ENCODE results near the gene PTPDC1. TPM values are rescaled to one million over a fixed set of nuclear protein-coding genes. Genes with fewer than 3 reads are reported as not detected.
A peak's percentile ranks its signal among the peaks of the same experiment; 100 is the strongest.
"Not testable (repeated sequence)": the region's sequence is repeated elsewhere in the genome, so short reads cannot be mapped to it uniquely, and the experiment has no call there.

Gene PTPDC1
- total RNA-seq, 1 donor from 2014 or later: 4.6 TPM

- DNase-seq (ENCODE audit: low spot score): not testable (repeated sequence)
These were observed 10.2 kb downstream of the PTPDC1 start for GRCh38 chr9:94094219-94095145.

GRCh38 chr9:94096819-94097577, 12.7 kb downstream of the PTPDC1 start:
- DNase-seq (ENCODE audit: low spot score): no peak

- no peak for DNase-seq (ENCODE audit: low spot score)
These were observed 13.6 kb downstream of the PTPDC1 start for GRCh38 chr9:94097788-94098414.

- DNase-seq (ENCODE audit: low spot score): no peak
These were observed 16.1 kb downstream of the PTPDC1 start for GRCh38 chr9:94100152-94100879.

DNA sequence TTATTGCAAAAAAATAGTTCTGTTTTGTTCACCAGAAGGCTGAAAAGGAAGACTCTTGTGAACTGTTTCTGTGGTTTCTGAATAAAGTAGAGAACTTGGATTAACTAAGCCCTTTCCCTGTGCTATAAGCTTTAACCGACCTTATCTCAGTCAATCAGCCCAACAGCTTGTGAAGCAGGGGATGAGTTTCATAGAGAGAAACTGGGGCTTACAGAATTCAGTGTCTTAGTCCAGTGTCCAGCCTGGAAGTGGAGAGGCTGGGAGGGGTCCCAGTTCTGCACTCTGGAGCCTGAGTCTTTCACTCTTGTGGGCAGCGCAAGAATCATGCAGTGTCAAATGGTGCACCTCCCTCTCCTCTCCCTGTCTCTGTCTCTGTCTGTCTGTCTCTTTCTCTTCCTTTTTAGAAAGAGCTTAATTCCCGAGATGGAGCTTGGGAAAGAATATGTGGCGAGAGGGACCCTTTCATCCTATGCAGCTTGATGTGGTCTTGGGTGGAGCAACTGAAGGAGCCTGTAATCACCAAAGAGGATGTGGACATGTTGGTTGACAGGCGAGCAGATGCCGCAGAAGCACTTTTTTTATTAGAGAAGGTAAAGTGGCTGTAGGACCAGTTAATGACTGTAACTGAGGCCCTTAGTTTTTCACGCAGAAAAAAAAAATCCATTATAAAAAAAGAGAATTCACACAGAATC, 17.0 kb downstream of the PTPDC1 start:
- no peak for DNase-seq (ENCODE audit: low spot score)

DNA sequence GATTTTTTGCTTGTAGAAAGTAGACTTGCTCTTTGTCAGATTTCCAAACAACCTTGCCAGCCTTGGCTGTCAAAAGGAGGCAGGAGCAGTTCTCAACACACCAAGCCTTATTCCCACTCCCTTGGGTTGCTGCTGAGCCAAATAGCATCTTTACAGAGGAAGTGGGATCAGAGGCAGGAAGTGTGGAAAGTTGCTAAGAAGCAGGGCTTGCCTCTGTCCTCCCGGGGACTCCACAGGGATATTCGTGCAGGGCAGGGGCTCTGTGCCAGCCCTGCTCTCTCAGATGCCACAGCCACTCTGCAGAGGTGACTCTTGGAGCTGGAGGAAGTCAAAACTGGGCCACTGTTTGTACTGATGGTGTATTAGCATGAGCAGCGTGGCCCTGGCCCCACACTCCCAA, 24.3 kb downstream of the PTPDC1 start:
- no peak for DNase-seq (ENCODE audit: low spot score)

DNA sequence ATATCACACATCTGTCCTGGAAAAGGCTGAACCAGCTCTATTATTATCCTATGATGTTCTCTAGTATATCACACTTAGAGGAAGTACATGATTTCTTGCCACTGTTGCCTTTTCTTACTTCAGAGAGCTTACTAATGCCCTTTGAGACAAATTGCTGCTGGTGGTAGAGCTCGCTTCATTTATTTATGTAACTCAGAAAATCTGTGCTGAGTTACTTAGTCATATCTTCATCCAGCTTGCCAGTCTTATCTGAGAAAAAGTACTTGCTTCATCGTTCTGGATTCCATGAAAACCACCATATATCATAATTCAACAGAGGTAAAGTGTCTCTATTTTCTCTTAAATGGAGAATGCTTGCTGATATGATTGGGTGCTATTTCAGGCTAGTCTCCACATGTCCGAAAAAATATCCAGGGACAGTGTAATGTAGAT, 26.6 kb downstream of the PTPDC1 start:
- DNase-seq (ENCODE audit: low spot score): no peak

DNA sequence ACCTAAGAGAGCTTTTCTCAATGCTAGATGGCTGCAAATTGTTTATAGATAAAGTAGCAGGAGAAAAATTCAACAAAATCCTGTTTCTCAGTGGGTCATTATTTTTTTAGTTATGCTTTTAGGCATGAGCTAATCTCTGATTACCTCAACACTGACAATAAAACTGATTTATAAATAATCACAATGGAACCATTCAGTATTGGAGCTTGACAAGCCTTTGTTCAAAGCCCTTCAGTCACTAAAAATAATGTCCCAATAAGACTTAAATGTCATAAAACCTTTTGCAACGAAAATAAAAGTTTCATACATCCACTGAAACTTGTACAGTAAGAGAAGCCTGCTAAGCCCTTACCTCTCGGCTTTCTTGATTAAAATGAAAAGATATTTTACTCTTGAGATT, 27.2 kb downstream of the PTPDC1 start:
- DNase-seq (ENCODE audit: low spot score): no peak

GRCh38 chr9:94112716-94113465, 28.6 kb downstream of the PTPDC1 start:
- DNase-seq (ENCODE audit: low spot score): no peak

DNA sequence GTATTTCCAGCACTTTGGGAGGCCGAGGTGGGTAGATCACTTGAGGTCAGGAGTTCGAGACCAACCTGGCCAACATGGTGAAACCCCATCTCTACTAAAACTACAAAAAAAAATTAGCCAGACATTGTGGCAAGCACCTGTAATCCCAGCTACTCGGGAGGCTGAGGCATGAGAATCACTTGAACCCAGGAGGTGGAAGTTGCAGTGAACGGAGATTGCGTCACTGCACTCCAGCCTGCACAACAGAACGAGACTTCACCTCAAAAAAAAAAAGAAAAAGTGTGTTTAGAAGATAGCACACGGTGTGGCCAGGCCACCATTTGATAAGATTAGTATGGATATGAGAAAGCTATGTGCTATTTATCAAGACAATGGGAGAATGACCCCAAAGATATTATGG, 35.8 kb downstream of the PTPDC1 start:
- DNase-seq (ENCODE audit: low spot score): not testable (repeated sequence)

DNA sequence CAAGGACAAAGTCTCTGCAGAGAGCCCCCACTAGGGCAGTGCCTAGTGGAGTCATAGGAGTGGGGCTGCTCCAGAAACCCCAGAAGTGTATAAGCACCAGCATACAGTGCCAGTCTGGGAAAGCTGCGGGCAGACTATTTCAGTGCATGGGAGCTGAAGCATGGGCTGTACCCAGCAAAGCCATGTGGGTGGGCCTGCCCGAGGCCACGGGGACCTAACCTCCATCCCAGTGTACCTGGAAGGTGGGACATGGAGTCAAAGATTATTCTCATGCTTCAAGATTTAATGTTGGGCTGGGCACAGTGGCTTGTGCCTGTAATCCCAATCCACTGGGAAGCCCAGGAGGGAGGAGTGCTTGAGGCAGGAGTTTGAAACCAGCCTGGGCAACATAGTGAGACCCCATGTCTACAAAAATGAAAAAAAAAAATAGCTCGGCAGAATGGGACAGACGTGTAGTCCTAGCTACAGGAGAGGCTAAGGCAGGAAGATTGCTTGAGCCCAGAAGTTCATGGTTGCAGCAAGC, 36.7 kb downstream of the PTPDC1 start:
- no peak for DNase-seq (ENCODE audit: low spot score)

- DNase-seq (ENCODE audit: low spot score): no peak
These were observed 42.6 kb downstream of the PTPDC1 start for GRCh38 chr9:94126844-94127243.

GRCh38 chr9:94127806-94128205, 43.5 kb downstream of the PTPDC1 start:
- no peak for DNase-seq (ENCODE audit: low spot score)

- no peak for DNase-seq (ENCODE audit: low spot score)
These were observed 44.3 kb downstream of the PTPDC1 start for GRCh38 chr9:94128580-94128979.

GRCh38 chr9:94134629-94135028, 50.4 kb downstream of the PTPDC1 start:
- no peak for DNase-seq (ENCODE audit: low spot score)

DNA sequence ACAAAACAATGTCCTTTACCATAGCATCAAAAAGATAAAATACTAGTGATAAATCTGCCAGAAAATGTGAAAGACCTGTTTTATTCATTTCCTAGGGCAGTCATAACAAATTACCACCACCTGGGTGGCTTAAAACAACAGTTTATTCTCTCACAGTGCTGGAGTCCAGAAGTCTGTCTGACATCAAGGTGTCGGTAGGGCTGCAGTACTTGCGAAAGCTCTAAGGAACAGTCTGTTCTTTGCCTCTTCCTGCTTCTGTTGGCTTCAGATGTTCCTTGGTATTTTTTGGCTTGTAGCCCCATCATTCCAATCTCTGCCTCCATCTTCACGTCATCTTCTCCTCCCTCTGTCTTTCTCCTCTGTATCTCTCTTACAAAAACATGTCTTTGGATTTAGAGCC, 51.0 kb downstream of the PTPDC1 start:
- DNase-seq (ENCODE audit: low spot score): peak; percentile 44

GRCh38 chr9:94139672-94140417, 55.6 kb downstream of the PTPDC1 start:
- peak; percentile 84 for DNase-seq (ENCODE audit: low spot score)

- DNase-seq (ENCODE audit: low spot score): no peak
These were observed 56.1 kb downstream of the PTPDC1 start for GRCh38 chr9:94140418-94140780.
